Mesodermal cell (in vitro differentiated cells): Measurements from ENCODE around the gene PGM1.

Experiments
- H3K27ac ChIP-seq: 2 replicates; pipeline ENCODE4 v1.7.0; 2013; ENCODE audit warnings: mild to moderate bottlenecking, low read depth, low read length, moderate library complexity; ENCODE audit not compliant: severe bottlenecking
- H3K36me3 ChIP-seq: 2 replicates; pipeline ENCODE4 v1.7.1; 2013; ENCODE audit warnings: mild to moderate bottlenecking, low read length, moderate library complexity; ENCODE audit not compliant: control insufficient read depth, insufficient read depth
- H3K4me1 ChIP-seq: one replicate; pipeline ENCODE4 v1.7.1; 2013; ENCODE audit warnings: mild to moderate bottlenecking, low read length; ENCODE audit not compliant: insufficient read depth, control insufficient read depth, poor library complexity, severe bottlenecking
- H3K4me3 ChIP-seq: 2 replicates; pipeline ENCODE4 v1.7.0; 2013; ENCODE audit warnings: low read length, control low read depth, mild to moderate bottlenecking; ENCODE audit not compliant: insufficient read depth, poor library complexity, severe bottlenecking; ENCODE audit errors: extremely low read depth
- H3K9me3 ChIP-seq: 2 replicates; pipeline ENCODE4 v1.7.1; 2013; ENCODE audit warnings: mild to moderate bottlenecking, low read length, moderate library complexity; ENCODE audit not compliant: control insufficient read depth
- WGBS, 2 experiments: methylation state at CpG; one replicate each; pipeline ENCODE4 v1.1.5; 2013; ENCODE audit warnings: missing lambda C conversion rate in 2 of 2; ENCODE audit not compliant: insufficient coverage in 2 of 2; 5-methylcytosine and 5-hydroxymethylcytosine counted together

Gene PGM1

GRCh38 chr1:63641615-63642014, 48.4 kb downstream of the PGM1 start:
- 83 to 100% methylated on average over 1 to 3 of the region's 4 CpGs for WGBS, 2 experiments
- H3K9me3 ChIP-seq = no peaks in the 10 kb centered on the region
- H3K4me1 ChIP-seq = peaks cover 4% of the 10 kb centered on the region
- peaks cover 10% of the 10 kb centered on the region for H3K36me3 ChIP-seq
- no peak overlapping the region for H3K27ac ChIP-seq
- no peak overlapping the region for H3K4me3 ChIP-seq

DNA sequence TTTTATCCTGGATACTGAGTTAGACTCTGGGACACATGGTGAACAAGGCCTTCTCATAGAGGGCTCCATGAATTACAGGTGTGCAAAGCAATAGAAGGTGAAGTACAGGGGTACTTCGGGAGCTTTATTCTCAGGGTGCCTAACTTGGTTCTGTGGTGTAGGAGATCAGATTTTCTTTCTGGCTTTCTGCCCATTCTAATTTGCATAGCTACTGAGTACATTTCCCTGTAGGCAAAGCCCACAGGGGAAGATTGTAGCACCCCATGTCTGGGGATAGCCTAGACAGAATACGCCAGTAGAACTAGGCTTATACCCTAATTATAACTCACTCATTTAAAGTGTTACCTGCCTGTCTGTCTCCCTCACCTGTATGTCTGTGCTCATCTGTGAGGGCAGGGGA, 49.7 kb downstream of the PGM1 start:
- Histone ChIP-seq H3K36me3 (peaks cover 7% of the 10 kb centered on the region), H3K4me1 (peaks cover 4% of the 10 kb centered on the region), H3K9me3 (no peaks in the 10 kb centered on the region), H3K4me3 (no peak overlapping the region), H3K27ac (no peak overlapping the region)
- WGBS, 2 experiments = 86 to 100% methylated on average over 1 of the region's 2 CpGs

DNA sequence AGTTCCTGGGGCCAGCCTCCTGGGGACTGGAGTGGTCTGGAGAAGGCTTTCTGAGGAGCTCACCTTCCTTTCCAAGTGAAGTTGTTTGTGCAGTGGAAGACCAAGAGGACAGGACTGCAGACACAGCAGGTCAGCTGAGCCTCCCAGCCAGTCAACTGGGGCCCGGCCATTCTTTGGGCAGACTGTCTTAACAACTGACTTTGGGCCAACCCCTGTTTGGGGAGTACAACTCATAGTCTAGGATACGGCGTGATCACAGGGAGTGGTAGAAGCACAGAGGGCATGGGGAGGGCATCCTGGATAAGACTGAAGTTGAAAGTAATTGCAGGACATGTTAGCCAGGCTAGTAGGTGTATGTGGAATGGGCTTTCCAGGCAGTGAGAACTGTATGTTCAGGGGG, 50.3 kb downstream of the PGM1 start:
- Histone ChIP-seq H3K36me3 (peaks cover 12% of the 10 kb centered on the region), H3K27ac (no peak overlapping the region), H3K4me1 (peaks cover 4% of the 10 kb centered on the region), H3K4me3 (no peak overlapping the region), H3K9me3 (no peaks in the 10 kb centered on the region)
- WGBS, 2 experiments = 96 to 100% methylated on average over 2 to 3 of the region's 3 CpGs

DNA sequence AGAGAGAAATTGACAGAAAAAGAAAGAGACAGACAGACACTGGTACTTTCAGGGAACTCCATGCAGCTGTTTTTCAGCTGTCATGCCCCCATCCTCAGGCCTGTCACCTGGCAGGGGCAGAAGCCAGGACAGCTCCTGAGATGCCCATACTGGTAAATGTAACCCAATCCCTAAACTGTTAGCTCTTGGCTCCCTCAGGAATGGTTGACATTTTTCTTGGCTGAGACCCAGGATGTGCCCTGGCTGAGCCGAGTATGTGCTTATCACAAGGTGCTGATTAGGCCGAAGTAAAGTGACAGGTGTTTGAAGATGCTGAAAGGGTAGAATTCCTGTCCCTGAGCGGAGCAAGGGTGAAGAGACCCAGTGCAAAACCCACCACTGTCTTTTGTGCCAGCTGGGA, 50.7 kb downstream of the PGM1 start:
- 82 to 95% methylated on average over 2 to 3 of the region's 3 CpGs for WGBS, 2 experiments
- peaks cover 15% of the 10 kb centered on the region for H3K36me3 ChIP-seq
- peaks cover under 1% of the 10 kb centered on the region for H3K4me1 ChIP-seq
- no peaks in the 10 kb centered on the region for H3K9me3 ChIP-seq
- no peak overlapping the region for H3K27ac ChIP-seq
- no peak overlapping the region for H3K4me3 ChIP-seq

GRCh38 chr1:63645317-63645716, 52.1 kb downstream of the PGM1 start:
- H3K9me3 ChIP-seq = no peaks in the 10 kb centered on the region
- no peak overlapping the region for H3K4me3 ChIP-seq
- H3K36me3 ChIP-seq = peaks cover 15% of the 10 kb centered on the region
- peaks cover 4% of the 10 kb centered on the region for H3K4me1 ChIP-seq
- H3K27ac ChIP-seq = no peak overlapping the region
- WGBS, 2 experiments = no CpG with 5 or more reads among the region's 2 CpGs

DNA sequence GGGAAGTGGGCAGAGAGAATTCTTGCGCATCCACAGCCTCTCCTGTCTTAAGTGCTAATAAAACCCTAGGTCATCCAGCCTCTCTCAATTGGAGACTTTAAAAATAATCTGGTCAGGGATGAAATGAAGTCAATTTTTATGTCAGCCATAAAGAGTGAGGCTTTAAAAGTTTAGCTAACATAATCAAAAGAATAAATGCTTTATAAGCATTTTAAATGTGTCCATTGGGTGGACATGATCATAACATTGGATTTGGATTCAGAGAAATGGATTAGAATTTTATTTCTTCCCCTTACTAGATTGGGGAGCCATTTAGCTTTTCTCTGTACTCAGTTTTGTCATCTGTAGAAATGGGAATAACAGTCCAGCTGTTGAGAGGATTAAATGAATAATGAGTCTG, 55.5 kb downstream of the PGM1 start:
- Histone ChIP-seq H3K9me3 (no peaks in the 10 kb centered on the region), H3K27ac (no peak overlapping the region), H3K4me3 (no peak overlapping the region), H3K4me1 (peaks cover 18% of the 10 kb centered on the region), H3K36me3 (peaks cover 15% of the 10 kb centered on the region)
- 100% methylated on average over 1 of the region's 1 CpG for WGBS, 2 experiments

GRCh38 chr1:63651161-63651701, 58.0 kb downstream of the PGM1 start:
- H3K9me3 ChIP-seq = no peaks in the 10 kb centered on the region
- peaks cover 27% of the 10 kb centered on the region for H3K36me3 ChIP-seq
- WGBS, 2 experiments = 91 to 95% methylated on average over 4 to 5 of the region's 6 CpGs
- H3K4me1 ChIP-seq = peaks cover 18% of the 10 kb centered on the region
- no peak overlapping the region for H3K4me3 ChIP-seq
- H3K27ac ChIP-seq = peak overlapping the region; percentile 43

DNA sequence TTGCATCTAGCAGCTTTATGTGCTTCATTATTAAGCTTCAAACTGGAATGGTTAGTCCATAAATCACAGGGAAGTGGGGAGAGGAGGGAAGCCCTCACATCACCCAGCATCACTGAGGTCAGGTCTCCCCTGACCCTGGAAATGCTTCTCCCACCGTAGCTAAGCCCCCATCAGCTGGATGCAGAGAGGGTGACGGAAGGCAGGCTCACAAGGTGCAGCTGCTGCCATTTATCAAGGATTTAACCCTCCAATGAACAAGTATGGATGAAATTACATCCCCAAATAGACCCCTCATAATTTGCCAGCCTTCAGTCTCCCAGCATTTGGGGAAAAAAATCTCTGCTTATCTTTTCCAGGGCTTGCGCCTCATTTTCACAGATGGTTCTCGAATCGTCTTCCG, 60.8 kb downstream of the PGM1 start:
- Histone ChIP-seq H3K9me3 (no peaks in the 10 kb centered on the region), H3K4me1 (peaks cover 18% of the 10 kb centered on the region), H3K27ac (no peak overlapping the region), H3K36me3 (peaks cover 19% of the 10 kb centered on the region), H3K4me3 (no peak overlapping the region)
- 97 to 100% methylated on average over 4 to 5 of the region's 6 CpGs for WGBS, 2 experiments

DNA sequence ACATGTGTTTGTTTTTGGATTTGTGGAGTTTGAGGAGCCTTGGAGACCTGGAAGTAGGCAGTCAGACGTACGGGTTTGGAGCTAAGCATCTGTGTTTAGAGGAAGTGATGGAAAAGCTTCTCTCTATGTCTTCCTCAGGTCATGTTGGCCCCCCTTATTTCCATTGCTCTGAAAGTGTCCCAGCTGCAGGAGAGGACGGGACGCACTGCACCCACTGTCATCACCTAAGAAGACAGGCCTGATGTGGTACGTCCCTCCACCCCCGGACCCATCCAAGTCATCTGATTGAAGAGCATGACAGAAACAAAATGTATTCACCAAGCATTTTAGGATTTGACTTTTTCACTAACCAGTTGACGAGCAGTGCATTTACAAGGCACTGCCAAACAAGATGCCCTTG, 66.2 kb downstream of the PGM1 start:
- Histone ChIP-seq H3K9me3 (no peaks in the 10 kb centered on the region), H3K36me3 (peaks cover 11% of the 10 kb centered on the region), H3K27ac (no peak overlapping the region), H3K4me3 (no peak overlapping the region), H3K4me1 (peaks cover 17% of the 10 kb centered on the region)
- 98 to 100% methylated on average over 3 to 7 of the region's 7 CpGs for WGBS, 2 experiments

GRCh38 chr1:63662056-63662836, 69.0 kb downstream of the PGM1 start:
- Histone ChIP-seq H3K27ac (peak overlapping the region; percentile 79), H3K4me3 (no peak overlapping the region), H3K36me3 (no peaks in the 10 kb centered on the region), H3K4me1 (peaks cover 17% of the 10 kb centered on the region), H3K9me3 (peaks cover 4% of the 10 kb centered on the region)
- 61 to 70% methylated on average over 5 to 7 of the region's 10 CpGs for WGBS, 2 experiments

GRCh38 chr1:63662841-63663240, 69.6 kb downstream of the PGM1 start:
- H3K4me3 ChIP-seq = no peak overlapping the region
- peak overlapping the region; percentile 79 for H3K27ac ChIP-seq
- H3K4me1 ChIP-seq = peaks cover 17% of the 10 kb centered on the region
- no peaks in the 10 kb centered on the region for H3K36me3 ChIP-seq
- WGBS, 2 experiments = 70 to 74% methylated on average over 2 to 4 of the region's 4 CpGs
- H3K9me3 ChIP-seq = peaks cover 4% of the 10 kb centered on the region
